ENCODE measurements around the gene GFRA1. TPM values are rescaled to one million over a fixed set of nuclear protein-coding genes. Genes with fewer than 3 reads are reported as not detected.

GFRA1 gene
- total RNA-seq, 1 donor from 2014 or later = 0.59 TPM

GRCh38 chr10:116017405-116017804 lies 255.6 kb downstream of the GFRA1 start:
- intact Hi-C loops (cut with DNase I) = no loop called here
- no peak for DNase-seq (ENCODE audit: low spot score)

GRCh38 chr10:116015583-116016333 lies 257.2 kb downstream of the GFRA1 start:
- intact Hi-C loops (cut with DNase I) = no loop called here

GRCh38 chr10:116014871-116015582 lies 258.0 kb downstream of the GFRA1 start:
- DNase-seq (ENCODE audit: low spot score) = no peak
- intact Hi-C loops (cut with DNase I) = no loop called here

More at GRCh38 chr10:116015583-116016333, 257.2 kb downstream of the GFRA1 start:
- DNase-seq (ENCODE audit: low spot score) = no peak

GRCh38 chr10:116014326-116014725 lies 258.7 kb downstream of the GFRA1 start:
- no peak for DNase-seq (ENCODE audit: low spot score)
- intact Hi-C loops (cut with DNase I) = no loop called here

GRCh38 chr10:116011929-116012328 lies 261.1 kb downstream of the GFRA1 start:
- intact Hi-C loops (cut with DNase I) = no loop called here
- no peak for DNase-seq (ENCODE audit: low spot score)

- intact Hi-C loops (cut with DNase I) = no loop called here
- no peak for DNase-seq (ENCODE audit: low spot score)
Observed at GRCh38 chr10:116007256-116007891, 265.6 kb downstream of the GFRA1 start.

Other genes with a start within 250 kb of the GFRA1 start
- gene CCDC172, start 51.2 kb upstream of the GFRA1 start, total RNA-seq = not detected
- not detected for gene PNLIPRP3, start 154.6 kb upstream of the GFRA1 start, total RNA-seq

Data from cardiac septum (tissue), 1 donor.